HFF-Myc (cell line): Measurements from ENCODE around the gene CHSY3.

ENCODE experiments used
- DNase-seq: peaks from one replicate; pipeline ENCODE4 v3.0.0-alpha.2; 2011; ENCODE audit warnings: low read depth; ENCODE audit errors: extremely low read depth
- H3K4me3 ChIP-seq: replicated peaks from 2 replicates; pipeline ENCODE4 v1.5.1; 2011; ENCODE audit warnings: low read depth, mild to moderate bottlenecking, control low read depth, low read length
- TF ChIP-seq, protein P1 (sequence below): IDR thresholded peaks from 2 replicates; pipeline ENCODE4 v1.5.1; 2012; ENCODE audit warnings: mild to moderate bottlenecking, low read depth, low read length, control low read depth; ENCODE audit errors: missing control alignments

CHSY3 gene

DNA sequence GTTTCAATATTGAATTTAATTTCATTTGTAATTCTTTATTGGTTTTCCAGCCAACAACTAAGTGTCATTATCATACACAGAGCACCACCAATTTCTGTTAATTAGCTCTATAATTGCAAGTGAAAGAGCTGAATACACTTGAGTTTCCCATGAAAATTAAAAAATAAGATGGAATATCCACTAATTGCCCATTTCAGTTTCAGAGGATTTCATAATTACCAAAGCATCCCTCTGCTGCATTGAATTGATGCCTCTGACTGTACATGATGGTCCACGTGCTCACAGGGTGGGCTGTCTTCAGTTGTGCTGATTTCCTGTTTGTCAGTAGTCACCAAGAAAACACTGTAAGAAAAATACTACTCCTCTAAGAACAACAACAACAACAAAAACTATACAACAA is 163.8 kb downstream of the CHSY3 start:
- DNase-seq = no peak

DNA sequence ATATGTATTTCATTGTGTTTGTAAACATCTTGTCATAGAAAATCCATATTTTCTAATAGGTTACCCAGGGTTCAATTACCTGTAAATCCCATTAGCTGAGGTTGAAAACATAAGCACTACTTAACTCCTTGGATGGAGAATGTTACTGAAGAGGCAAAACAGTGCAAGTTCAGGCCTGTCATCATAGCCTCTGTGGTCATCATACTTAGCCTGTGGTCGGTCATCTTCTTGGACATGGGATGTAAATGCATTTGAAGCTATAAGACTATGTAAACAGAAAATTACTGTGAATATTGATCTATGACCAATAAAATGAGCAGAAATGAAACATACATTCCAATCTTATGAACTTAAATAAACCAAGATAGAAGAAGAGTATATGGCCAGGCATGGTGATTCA is 164.7 kb downstream of the CHSY3 start:
- no peak for DNase-seq
- TF ChIP-seq, protein P1, sequence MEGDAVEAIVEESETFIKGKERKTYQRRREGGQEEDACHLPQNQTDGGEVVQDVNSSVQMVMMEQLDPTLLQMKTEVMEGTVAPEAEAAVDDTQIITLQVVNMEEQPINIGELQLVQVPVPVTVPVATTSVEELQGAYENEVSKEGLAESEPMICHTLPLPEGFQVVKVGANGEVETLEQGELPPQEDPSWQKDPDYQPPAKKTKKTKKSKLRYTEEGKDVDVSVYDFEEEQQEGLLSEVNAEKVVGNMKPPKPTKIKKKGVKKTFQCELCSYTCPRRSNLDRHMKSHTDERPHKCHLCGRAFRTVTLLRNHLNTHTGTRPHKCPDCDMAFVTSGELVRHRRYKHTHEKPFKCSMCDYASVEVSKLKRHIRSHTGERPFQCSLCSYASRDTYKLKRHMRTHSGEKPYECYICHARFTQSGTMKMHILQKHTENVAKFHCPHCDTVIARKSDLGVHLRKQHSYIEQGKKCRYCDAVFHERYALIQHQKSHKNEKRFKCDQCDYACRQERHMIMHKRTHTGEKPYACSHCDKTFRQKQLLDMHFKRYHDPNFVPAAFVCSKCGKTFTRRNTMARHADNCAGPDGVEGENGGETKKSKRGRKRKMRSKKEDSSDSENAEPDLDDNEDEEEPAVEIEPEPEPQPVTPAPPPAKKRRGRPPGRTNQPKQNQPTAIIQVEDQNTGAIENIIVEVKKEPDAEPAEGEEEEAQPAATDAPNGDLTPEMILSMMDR = no peak
- H3K4me3 ChIP-seq = no peak overlapping the region

More for the DNA sequence above, 163.8 kb downstream of the CHSY3 start:
- TF ChIP-seq, protein P1 = no peak
- H3K4me3 ChIP-seq = no peak overlapping the region

- TF ChIP-seq, protein P1 = no peak
- DNase-seq = no peak
Measured at GRCh38 chr5:130074820-130075219, 170.6 kb downstream of the CHSY3 start.

DNA sequence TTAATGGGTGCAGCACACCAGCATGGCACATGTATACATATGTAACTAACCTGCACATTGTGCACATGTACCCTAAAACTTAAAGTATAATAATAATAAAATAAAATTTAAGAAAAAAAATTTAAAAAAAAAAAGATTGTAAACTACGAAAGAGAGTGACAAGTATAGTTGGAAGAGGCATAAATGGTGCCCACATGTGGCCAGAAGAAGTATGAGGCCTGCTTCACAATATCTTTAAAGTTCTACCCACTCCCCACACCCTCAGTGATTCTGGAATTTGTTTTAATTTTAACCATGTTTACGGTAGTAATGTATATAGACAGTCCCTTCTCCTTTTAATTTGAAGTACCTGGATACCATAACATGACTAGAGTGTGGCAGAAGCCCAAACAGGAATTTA is 172.7 kb downstream of the CHSY3 start:
- no peak overlapping the region for H3K4me3 ChIP-seq
- TF ChIP-seq, protein P1 = no peak
- no peak for DNase-seq

More at GRCh38 chr5:130074820-130075219, 170.6 kb downstream of the CHSY3 start:
- H3K4me3 ChIP-seq = no peak overlapping the region

GRCh38 chr5:130078661-130079060 is 174.4 kb downstream of the CHSY3 start:
- H3K4me3 ChIP-seq = no peak overlapping the region
- no peak for DNase-seq
- TF ChIP-seq, protein P1 = no peak

- no peak for DNase-seq
- TF ChIP-seq, protein P1 = no peak
Measured at GRCh38 chr5:130090569-130091270, 186.5 kb downstream of the CHSY3 start.

DNA sequence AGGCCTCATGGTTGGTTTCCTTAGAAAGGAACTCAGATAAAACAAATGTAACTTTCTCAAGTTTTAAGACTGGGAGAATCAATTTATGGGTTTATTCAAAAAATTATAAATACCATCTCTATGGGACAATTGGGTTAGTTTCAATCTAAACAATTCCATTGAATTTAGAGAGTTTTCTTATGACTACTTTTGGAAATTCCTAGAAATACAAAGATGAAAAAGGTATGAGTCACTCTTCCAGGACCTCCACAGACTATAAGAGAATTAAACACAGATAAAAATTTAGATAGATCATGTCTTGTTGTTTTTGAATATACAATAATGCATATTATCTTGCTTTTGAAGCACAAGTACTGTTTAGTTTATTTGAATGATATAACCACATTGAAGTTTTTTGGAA is 188.7 kb downstream of the CHSY3 start:
- TF ChIP-seq, protein P1 = no peak
- DNase-seq = no peak
- H3K4me3 ChIP-seq = no peak overlapping the region

More at GRCh38 chr5:130090569-130091270, 186.5 kb downstream of the CHSY3 start:
- H3K4me3 ChIP-seq = no peak overlapping the region
